ENCODE data around the gene MARCHF3. TPM values are rescaled to one million over a fixed set of nuclear protein-coding genes. Genes with fewer than 3 reads are reported as not detected.
A peak's percentile ranks its signal among the peaks of the same experiment; 100 is the strongest.
"Not testable (repeated sequence)": the region's sequence is repeated elsewhere in the genome, so short reads cannot be mapped to it uniquely, and the experiment has no call there.

MARCHF3 gene
- polyA plus RNA-seq, 5 donors: 4.7 to 5.6 (median 5.3) TPM

- DNase-seq: no peak
Observed at GRCh38 chr5:126878085-126878484, 152.3 kb downstream of the MARCHF3 start.

- DNase-seq: no peak
Observed at GRCh38 chr5:126877602-126878001, 152.8 kb downstream of the MARCHF3 start.

DNA sequence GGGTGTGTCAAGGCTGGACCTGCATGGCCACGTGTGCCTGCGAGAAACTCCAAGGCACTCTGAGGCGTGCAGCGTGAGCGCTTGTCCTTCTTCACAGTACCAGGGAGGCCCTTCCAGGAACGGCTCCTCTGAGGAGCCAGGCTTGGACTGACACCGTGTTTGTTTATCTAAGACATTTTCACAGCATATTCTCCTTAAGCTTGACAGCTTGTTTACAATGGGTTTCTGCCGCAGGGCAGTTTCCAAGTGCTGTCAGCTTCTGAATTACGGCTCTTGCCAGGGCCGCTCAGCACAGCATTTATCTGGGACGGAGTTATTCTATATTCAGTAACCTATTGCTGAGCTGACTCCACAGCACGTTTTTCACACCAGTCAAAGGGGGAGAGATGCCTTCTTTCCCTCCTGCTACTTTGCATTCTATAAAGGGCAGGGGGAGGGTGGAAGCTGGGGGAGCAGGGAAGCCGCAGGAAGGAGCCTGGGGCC lies 155.0 kb downstream of the MARCHF3 start:
- DNase-seq: peak; percentile 45 to 49

DNA sequence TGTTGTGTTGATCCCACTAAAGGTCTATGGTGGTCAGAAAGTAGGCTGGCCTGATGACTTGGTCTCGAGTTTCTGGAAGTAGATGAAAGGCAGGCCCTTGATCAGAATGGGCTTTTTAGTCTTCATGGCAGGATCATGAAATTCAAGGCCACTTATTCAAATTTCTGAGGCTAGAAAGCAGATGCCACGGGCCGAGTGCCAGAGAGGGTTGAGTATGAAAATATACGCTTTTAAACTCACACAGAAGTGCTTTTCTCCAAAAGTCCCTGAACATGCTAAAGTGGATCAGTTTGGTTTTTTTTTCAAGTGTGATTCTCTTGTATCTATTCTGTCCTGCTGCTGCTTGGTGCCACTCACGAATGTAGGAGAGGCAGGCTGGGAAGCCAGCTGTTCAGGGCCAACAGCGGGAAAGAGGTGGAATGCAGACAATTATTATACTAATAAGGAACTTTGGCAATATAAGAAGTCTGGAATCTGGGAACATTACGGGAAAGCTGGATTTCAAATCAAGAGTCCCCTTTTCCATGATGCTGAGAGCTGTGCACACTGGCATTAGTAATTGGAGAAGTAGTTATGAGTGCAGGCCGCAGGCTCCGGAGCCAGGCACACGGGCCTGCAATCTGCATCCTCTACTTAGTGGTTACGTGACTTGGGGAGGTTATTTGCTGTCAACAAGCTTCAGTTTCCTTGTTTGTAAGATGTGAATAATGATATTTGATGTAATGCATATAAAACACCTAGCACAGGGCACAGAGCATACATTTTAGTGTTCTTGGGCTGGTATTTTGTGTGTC lies 157.6 kb downstream of the MARCHF3 start:
- no peak for DNase-seq

DNA sequence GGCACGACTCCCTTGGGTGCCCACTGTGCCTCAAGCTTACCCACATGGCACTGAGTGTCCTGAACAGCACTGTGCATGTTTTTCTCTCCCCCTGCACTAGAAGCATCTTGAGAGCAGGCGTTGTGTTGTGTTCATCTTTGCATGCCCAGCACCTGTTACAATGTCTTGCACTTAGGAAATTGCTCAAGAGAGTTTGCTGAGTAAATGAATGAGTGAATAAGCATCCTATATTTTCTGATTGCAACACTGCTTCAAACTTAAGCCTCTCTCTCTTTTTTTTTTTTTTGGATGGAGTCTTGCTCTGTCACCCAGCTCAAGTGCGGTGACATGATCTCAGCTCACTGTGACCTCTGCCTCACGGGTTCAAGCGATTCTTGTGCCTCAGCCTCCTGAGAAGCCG lies 158.9 kb downstream of the MARCHF3 start:
- no peak for DNase-seq

- DNase-seq: no peak
Observed at GRCh38 chr5:126869005-126869451, 161.3 kb downstream of the MARCHF3 start.

- no peak for DNase-seq
Observed at GRCh38 chr5:126868338-126869004, 161.9 kb downstream of the MARCHF3 start.

DNA sequence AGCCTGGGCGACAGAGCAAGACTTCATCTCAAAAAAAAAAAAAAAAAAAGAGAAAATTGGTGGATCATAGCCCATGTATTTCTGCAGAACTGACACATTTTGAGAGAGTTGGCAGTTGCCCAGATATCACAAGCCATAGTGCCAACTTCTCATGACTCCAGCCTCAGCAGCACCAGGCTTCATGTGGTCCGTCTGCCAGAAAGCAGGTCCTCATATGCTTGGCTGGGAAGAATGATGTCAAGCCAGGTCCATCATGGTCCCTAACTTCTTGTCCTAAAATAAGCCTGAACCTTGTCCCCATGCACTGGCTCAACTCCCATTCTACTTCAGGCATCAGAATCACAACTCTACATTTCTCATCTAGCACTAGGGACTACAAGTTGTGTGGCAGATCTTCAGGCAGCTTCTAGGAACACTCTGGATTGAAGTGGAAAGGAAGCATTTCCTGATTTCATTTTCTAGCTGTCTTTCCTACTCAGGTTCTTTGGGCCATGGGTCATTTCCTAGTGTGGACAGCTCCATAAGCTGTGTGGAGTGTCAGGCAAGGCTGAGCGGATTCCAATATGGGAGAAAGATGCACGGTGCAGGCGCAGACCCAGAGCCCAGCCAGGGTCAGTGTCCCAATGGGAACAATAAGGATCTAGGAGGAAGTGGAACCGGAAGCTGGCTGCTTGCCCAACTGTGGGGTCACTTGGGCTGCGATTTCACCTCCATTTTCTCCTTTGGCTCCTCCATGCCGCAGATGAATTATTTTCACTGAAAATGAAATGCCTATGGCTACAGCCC lies 163.3 kb downstream of the MARCHF3 start:
- DNase-seq: no peak

DNA sequence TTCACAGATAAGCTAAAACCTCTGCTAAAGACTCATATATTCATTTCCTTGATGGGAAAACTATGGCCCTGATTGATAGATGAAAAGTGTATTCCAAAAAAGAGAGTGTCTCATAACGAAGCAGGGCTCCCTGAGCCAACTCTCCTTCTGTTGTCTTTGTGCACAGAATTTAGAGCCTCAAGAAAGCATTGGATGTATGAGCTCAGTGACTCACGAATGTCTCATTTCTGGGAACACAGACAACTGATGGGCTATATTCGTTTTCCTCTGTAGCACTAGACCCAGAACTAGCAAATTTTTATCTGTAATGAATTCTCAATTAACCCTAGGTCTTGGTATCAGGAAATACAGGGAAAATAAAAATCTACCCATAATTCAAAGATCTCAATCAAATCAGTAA lies 165.1 kb downstream of the MARCHF3 start:
- no peak for DNase-seq

DNA sequence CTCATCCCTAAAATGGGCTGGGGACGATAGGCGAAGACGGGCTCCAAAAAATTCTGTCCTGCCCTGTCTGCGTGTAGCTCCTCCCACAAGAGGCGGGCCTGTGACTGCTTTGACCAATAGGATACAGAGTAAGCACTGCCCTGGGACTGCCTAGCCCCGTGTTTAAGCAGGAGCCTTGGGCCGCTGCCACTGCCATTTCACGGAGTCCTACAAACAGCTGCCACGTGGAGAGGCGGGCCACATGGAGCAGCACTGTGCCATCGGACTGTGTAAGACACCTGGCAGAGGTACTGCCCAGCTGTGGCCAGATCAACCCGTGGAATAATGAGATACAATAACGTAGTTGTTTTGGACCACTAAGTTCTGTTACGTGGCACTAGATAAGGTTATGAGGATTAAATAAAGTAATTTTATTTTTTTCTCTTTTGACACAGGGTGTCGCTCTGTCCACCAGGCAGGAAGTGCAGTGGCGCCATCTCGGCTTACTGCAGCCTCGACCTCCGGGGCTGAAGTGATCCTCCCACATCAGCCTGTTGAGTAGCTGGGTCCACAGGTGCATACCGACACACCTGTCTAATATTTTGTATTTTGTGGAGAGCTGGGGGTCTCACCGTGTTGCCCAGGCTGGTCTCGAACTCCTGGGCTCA lies 166.2 kb downstream of the MARCHF3 start:
- DNase-seq: no peak

GRCh38 chr5:126863402-126863801 lies 167.0 kb downstream of the MARCHF3 start:
- DNase-seq: no peak

DNA sequence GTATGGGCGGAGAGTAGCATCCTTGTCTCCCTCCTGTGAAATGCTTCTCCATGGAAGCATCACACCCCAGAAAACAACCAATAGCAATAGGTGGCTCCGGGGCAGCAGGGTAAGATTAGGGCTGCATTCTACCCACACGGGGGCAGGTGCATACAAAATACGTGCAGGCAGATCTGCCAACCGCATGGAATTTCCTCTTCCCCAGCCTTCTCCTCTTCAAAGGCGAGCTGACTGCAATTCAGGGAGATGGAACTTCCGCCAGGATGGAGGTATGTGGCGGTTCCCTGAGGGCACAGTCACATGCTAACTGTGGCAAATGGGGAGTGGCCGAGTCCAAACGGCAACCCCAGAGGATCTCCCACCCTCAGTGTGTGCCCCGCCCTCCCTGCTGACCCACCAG lies 171.9 kb downstream of the MARCHF3 start:
- DNase-seq: no peak

GRCh38 chr5:126857472-126858410 lies 172.6 kb downstream of the MARCHF3 start:
- no peak for DNase-seq

- DNase-seq: no peak
Observed at GRCh38 chr5:126855266-126855665, 175.1 kb downstream of the MARCHF3 start.

DNA sequence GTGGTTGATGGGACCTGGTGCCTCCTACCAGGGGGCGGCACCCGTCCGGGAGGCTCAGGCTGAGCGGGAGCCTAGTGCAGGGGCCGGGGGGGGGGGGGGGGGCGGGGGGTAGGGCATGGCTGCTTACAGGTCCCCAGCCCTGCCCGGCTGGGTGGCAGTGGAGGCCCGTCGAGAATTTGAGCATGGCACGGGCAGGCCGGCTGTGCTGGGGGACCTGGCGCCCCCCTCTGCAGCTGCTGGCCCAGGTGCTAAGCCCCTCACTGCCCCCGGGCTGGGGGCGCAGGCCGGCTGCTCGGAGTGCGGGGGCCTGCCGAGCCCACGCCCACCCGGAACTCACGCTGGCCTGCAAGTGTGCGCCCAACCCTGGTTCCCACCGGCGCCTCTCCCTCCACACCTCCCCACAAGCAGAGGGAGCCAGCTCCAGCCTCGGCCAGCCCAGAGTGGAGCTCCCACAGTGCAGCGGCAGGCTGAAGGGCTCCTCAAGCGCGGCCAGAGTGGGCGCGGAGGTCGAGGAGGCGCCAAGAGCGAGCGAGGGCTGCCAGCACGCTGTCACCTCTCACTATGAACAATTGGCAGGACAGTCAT lies 175.7 kb downstream of the MARCHF3 start:
- no peak for DNase-seq

DNA sequence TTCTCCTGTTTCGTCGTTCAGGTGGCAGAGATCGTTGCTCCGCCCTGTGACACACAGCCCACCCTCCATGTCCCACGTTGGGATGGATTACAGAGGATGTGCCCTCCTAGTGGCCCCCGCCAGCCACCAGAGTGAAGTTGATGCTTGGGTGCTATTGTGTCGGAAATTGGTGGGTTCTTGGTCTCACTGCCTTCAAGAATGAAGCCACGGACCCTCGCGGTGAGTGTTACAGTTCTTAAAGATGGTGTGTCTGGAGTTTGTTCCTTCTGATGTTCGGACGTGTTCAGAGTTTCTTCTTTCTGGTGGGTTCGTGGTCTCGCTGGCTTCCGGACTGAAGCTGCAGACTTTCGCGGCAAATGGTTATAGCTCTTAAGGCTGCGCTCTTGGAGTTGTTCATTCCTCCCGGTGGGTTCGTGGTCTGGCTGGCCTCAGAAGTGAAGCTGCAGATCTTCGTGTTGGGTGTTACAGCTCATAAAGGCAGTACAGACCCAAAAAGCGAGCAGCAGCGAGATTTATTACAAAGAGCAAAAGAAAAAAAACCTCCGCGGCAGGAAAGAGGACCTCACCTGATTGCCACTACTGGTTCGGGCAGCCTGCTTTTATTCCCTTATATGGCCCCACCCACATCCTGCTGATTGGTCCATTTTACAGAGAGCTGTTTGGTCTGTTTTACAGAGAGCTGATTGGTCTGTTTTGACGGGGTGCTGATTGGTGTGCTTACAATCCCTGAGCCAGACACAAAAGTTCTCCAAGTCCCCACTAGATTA lies 176.6 kb downstream of the MARCHF3 start:
- not testable (repeated sequence) for DNase-seq

DNA sequence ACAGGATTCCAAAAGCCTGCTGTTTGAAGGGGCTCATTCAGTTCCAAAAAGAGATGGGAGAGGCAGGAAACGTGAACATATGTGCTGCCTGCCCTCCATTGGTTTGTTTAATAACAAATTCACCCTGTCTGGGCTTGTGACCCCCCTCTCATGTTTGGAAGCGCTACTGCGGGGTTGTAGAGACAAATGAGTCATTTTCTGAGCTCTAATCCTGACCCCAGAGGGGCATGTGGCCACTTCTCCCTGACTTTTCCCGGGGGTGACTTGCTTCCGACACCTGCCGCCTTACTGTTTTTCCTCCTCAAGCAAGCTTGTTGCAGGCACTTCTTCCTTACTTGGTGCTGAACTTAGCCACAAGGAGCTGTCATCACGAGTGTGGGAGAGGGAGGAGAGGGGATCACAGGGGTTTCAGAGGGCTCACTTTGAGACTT lies 177.5 kb downstream of the MARCHF3 start:
- no peak for DNase-seq

DNA sequence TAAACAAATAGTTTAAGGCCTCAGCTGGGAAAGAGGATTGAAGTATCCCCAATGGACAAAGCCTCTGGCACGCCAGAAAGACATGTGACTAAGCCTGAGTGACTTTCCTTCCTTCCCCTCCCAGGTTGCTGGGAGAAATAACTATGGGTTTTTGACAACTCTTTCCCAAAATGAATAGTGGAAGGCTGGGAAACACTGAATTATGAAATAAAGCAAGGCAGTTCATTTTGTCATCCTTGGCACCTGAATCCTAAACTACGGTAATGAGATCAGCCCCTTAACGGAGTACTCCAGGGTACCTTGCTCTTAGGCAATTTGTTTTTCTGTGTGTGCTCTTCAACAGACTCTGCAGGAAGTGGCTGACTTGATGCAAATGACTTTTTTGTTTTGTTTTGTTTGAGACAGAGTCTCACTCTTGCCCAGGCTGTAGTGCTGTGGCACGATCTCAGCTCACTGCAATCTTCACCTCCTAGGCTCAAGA lies 178.2 kb downstream of the MARCHF3 start:
- DNase-seq: no peak

- no peak for DNase-seq
Observed at GRCh38 chr5:126851501-126852011, 178.8 kb downstream of the MARCHF3 start.

Data from right lung (tissue), 5 donors.